Activated gamma-delta T cell treated with anti-CD3 and anti-CD28 coated beads, Interleukin-2, amount 50 U/mL, for 16 hours (primary cell): ENCODE results near the gene LPIN3.

ENCODE experiments used
- DNase-seq: peaks from one replicate; pipeline ENCODE4 v3.0.0-alpha.2; 2020; ENCODE audit warnings: low read depth

Gene LPIN3

DNA sequence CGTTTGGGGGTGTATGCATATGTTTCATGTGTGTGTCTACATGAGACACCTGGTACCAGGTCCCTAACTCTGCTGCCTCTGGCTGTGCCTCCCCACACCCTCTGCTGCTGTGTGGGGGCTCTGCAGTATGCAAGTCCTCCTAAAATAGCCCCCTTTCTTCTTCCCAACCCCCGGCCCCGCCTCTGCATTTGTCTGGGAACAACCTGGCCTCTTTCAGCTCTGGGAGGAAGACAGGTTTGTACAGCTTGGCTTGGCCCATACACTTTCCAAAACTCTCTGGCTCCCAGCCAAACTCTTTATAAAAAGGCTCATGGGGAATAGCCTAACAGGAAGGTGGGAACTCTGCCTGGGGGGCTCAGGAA, 53.1 kb downstream of the LPIN3 start:
- DNase-seq, result no peak

DNA sequence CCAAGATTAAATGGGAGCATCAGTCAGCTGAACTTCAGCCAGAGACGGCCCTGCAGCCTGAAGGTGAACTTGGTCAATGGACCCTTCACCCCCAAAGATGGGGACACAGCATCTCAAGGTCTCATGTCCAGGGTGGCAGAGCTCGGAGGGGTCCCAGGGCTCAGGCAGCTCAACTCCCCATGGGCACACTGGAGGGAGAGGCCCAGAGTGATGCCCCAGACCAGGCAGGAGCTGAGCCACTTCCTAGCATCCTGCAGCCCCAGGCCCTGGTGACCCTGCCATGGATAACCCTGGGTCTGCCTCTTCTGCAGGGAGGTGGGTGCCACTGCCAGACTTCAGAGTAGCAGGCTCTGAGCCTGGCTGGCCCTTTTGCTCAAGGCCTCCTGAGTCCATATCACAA, 53.5 kb downstream of the LPIN3 start:
- DNase-seq, result no peak

DNA sequence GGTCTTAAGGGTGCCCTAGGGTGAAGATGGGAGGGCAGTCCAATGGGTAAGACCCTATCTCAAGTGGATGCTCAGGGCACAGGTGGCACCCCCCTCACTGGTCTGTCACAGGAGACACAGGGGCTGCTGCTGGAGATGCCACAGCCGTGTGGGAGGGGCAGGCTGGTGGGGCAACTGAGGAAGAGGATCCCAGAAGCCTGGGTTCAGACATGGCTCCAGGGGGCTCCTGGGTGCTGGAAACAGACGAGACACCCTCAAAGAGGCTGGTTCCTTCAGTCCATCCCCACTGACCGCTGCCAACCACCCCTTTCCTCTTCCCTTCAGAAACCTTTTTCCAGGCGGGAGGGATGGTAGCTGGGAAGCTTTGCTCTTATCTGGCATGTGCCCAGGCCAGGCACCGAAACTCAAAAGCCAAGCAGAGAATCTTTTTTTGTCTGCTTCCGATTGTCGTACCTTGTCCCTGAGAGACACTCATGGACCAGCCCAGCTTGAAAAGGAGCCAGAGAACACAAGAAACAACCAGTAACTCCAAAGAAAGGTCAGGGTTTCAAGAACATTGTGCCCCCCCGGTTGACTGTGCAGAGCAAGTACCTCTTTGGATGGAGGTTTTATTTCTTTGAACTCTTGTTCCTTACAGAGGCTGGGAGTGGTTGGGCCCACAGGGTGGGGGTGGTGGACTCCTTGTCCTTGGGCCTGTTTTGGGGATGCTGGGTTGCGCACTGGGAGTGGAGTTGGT, 54.5 kb downstream of the LPIN3 start:
- no peak for DNase-seq

DNA sequence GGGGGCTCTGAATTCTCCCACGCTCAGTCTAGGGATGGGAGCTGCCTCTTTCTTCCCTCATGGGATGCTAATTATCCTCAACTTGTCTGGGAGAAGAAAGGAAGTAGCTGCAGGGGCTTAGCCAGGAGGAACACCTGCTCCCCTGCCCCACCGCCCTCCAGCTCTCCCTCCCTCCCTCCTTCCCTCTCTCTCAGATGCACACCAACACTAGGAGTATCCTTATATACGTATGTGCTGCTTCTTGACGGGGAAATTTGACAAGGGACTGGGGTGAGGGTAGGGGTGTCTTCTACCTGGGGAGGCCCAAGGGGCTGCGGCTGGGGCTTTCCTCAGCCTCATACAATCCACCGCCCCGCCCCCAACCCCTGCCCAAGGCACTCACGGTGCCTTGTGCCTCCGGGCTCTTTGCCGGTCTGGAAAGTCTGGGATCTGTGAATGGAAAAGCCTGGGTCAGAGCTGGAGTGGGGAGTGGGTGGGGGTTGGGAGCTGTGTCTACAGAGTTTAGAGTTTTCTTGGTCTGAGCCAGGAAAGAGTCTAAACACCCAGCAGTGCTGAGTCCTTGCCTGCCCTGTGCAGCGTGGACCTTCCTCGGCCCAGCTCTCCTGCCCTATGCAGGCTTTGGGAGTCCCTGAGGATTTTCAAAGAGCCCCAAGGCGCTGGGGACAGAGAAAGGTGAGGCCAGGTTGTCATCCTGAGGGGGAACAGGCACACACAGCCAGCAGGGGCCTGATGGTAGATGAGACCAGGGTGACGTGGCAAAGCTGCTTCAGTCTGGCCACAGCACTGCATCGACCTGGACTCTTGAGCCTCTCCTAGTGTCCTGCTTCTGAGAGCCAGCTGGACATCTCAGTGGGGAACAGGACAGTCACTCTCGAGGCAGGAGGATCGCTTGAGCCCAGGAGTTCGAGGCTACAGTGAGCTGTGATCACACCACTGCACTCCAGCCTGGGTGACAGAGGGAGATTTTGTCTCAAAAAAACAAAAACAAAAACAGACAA, 55.3 kb downstream of the LPIN3 start:
- DNase-seq, result no peak

DNA sequence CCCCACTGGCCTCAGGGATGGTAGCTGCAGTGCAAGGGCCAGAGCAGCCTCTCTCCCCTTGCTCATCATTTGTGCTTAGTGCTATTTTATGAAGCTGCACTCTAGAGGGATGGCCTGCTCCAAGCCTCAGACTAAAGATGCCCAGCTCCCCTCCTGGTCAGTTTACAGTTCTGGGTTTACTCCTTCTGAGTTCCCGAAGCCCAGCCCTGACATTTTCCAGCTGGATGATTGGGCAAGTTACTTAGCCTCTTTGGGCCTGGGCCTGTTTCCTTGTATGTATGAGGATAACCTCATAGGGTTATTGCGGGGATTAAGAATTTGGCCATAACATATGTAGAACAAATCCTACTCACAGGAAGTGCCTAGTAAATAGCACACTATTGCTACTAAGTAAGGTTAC, 57.8 kb downstream of the LPIN3 start:
- no peak for DNase-seq

DNA sequence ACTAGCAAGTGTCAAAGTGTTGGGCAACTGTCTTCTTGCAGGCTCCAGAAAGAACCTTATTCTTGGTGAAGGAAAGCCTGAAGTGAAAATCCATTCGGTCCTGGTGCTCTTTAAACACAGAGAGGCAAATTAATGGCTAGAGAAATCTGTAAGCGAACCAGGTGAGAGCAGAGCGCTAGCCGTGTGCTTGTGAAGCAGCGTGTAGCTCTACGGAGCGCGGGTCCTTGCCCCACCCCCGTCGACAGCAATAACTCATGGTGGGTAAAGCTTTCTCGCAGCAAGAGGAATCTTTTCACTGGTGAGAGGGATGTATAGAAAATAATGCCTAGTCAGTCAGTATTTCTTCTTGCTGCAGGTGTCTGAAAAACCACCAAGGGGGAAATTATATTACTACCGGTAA, 63.0 kb downstream of the LPIN3 start:
- no peak for DNase-seq

DNA sequence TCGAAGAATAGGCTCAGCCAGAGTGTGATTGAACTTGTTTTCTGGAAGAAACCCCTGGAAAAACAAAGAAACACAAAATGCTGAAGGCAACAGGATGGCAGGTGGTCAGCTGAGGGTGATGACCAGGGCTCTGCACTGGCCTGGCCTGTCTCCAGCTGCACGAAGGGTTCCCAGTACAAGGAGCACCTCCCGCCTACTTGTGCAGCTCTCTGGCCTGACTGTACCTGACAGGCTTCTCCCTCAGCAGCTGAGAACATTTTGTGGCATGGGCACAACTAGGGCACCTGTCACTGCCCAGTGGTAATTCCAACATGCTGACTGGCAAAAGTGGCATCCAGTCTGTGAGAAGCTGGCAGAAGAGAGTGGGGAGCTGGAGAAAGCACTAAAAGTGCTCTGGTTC, 64.8 kb downstream of the LPIN3 start:
- DNase-seq, result no peak

DNA sequence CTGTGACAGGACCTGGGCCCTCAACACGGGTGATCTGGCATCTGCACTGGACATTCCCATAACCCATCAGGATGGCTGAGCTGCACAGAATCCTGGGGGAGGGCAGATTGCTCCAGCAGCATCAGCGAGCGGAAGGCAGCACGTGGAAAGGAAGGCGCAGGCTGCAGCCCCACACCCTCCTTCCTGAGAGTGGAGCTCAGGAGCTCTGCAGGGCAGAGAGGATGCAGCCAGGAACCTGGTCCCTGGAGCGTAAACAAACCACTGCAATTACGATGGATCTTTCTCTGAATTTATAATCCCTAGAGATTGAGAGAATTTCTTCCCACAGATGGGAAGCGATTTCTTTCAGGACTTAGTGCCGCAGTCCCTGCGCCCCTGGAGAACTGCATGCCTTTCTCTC, 65.7 kb downstream of the LPIN3 start:
- DNase-seq, result no peak

DNA sequence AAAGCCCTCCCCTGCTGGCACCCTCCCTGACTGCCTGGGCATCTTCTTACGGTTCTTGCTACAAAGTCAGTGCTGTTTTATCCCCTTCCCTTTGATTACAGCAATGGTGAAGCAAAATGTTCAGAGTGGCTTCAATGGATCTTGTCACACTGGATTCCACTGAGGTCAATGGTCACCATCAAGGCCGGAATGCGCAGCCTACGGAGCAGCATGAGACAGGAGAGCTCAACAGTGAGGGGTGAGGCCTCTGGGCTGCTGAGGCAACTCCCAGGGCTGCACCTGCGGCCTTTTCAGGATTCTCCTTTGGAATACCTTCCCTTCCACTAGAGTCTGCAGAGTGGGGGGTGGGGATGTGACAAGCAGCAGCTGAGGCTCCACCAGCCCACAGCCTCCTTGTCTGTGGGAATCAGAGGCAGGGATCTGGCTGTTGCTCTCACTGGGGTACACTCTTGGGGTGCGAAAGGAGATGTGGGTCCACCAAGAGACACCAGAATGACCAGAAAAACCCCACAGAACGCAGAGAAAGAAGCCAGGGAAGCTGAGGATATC, 66.3 kb downstream of the LPIN3 start:
- no peak for DNase-seq

DNA sequence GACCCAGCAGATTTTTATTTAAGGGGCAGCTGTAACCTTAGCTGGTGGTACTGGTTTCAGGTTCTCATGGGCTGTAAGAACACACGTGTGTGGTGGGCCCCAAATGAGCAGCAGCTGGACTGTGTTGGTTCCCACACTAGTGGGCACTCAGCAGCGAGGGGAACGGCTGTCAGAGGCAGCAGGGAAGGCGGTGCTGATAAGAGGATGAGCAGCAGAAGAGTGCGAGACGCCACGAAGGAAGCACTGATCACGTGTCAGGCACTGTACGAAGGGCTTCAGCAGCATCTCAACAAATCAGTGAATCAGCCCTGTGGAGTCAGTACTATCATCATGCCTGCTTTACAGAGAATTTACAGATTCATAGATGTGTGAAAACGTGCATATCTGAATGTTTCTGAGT, 67.0 kb downstream of the LPIN3 start:
- DNase-seq, result no peak

DNA sequence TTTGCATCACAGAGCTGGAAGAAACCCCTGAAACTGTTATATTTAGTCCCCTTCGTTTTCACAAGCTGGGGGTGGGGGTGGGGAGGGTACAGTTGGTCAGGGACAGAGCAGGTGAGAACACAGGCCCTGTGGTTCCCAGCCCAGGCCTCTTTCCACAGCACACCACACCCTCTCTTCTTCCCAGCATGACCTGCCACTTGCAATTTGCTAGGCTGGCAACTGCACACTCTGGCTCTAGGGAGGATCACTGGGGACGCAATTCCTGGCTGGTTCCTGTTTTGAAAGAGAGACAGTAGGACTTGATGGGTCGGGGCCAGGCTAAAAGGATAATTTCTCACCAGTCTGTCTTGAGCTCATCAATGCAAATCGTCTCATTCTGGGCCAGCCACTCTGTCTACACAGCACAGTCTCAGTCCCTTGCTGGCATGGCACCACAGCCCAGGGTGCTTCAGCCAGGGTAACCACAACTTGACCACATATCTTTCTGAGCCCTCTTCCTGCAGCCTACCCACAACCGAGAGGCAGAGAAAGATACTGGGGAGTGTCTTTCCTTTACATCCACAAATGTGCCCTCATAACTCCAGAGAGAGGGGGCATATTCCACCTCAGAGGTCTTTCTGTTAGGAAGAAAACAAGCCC, 67.7 kb downstream of the LPIN3 start:
- no peak for DNase-seq

DNA sequence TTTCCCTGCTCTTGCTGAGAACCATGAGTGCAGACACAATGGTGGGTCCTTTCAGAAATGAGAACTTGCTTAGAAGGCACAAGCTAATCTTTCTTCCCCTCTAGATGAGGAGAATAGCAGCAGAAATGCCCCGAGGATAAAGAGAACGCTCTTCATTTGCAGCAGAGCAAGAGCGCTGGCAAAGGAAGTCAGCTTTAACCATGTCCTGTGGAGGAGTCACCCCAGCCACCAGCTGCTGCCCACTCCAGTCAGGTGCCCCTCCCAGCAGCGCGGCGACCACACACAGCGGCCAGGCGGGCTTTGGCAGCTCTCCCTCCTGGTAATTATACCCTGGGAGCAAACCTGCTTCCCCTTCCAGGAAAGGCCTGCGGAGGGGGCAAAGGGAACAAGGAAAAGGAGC, 68.4 kb downstream of the LPIN3 start:
- DNase-seq, result no peak
